CD4-positive, alpha-beta T cell treated with Interleukin-10 for 1 hour (primary cell): ENCODE measurements around the gene ACP5.
"Not testable (repeated sequence)": the region's sequence is repeated elsewhere in the genome, so short reads cannot be mapped to it uniquely, and the experiment has no call there.

ENCODE experiments used
- DNase-seq: peaks from one replicate; pipeline ENCODE4 v3.0.0-alpha.2; 2020

Gene ACP5

GRCh38 chr19:11577451-11578257, at the start of gene ACP5:
TSS of gene ACP5 (minus strand) at chr19:11577645. CDS start at chr19:11577317, 328 bp downstream.
- DNase-seq, result no peak

DNA sequence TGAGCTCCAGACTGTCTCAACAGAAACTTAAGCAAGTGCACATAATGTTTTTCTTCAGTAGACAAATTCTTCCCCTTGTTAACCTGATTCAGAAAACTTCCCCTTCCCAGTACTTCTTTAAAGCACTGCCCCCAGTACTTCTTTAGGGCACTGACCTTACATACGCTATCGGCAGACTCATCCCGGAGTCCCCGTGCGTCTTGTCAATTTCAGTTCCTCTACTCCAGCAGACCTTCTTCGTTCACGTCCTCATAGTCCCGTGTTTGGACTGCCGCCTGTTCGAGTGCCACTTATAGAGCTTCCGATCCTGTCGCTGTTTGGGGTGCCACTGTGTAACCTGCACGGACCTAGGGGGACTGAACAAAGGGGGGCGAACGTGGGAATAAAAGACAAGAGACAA, 48.8 kb upstream of the ACP5 start:
- no peak for DNase-seq

- no peak for DNase-seq
Observed at GRCh38 chr19:11624069-11624463, 46.6 kb upstream of the ACP5 start.

GRCh38 chr19:11622401-11622800, 45.0 kb upstream of the ACP5 start:
- not testable (repeated sequence) for DNase-seq

DNA sequence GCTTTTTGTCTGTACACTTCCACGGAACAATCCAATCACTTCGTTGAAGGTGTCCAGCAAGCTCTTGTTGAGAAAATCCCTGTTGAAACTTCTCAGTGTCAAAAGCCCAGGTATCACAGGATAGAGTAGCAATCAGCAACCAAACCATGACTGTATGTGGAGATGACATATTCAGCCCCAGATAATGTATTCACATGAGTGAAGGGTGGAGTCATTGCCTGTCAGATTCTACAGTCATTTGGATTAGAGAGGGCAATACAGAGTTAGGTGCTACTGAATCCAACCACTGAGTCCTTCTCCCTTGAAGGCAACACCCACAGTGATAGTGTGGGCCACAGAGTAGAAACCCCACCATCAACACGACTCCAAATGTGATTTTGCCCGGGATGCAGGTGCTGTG, 43.1 kb upstream of the ACP5 start:
- no peak for DNase-seq

GRCh38 chr19:11617180-11618062, 40.0 kb upstream of the ACP5 start:
- no peak for DNase-seq

GRCh38 chr19:11612816-11613511, 35.5 kb upstream of the ACP5 start:
- no peak for DNase-seq

- DNase-seq, result no peak
Observed at GRCh38 chr19:11611730-11612129, 34.3 kb upstream of the ACP5 start.

DNA sequence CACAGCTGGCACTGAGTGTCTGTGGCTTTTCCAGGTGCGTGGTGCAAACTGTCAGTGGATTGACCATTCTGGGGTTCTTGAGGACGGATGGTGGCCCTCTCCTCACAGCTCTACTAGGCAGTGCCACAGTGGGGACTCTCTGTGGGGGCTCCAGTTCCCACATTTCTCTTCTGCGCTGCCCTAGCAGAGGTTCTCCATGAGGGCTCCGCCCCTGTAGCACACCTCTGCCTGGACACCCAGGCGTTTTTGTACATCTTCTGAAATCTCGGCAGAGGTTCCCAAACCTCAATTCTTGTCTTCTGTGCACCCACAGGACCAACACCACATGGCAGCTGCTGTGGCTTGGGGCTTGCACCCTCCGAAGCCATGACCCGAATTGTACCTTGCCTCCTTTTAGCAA, 29.0 kb upstream of the ACP5 start:
- no peak for DNase-seq

GRCh38 chr19:11599704-11600103, 22.3 kb upstream of the ACP5 start:
- not testable (repeated sequence) for DNase-seq

DNA sequence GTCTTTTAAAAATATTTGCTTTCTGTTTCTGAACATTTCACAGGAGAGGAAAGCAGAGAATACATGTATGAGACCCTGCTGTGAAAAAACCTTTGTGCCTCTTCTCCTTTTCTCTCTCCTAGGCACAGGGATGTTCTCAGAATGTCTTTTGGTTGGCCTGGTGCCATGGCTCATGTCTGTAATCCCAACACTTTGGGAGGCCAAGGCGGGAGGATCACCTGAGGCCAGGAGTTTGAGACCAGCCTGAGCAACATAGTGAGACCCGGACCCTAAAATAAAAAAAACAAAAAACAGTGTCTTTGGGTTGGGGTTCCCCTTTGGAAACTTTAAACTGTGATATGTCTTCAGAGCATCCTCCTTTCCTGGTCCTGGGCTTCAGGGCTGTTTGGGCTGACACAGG, 21.3 kb upstream of the ACP5 start:
- no peak for DNase-seq

- no peak for DNase-seq
Observed at GRCh38 chr19:11598103-11598483, 20.6 kb upstream of the ACP5 start.

DNA sequence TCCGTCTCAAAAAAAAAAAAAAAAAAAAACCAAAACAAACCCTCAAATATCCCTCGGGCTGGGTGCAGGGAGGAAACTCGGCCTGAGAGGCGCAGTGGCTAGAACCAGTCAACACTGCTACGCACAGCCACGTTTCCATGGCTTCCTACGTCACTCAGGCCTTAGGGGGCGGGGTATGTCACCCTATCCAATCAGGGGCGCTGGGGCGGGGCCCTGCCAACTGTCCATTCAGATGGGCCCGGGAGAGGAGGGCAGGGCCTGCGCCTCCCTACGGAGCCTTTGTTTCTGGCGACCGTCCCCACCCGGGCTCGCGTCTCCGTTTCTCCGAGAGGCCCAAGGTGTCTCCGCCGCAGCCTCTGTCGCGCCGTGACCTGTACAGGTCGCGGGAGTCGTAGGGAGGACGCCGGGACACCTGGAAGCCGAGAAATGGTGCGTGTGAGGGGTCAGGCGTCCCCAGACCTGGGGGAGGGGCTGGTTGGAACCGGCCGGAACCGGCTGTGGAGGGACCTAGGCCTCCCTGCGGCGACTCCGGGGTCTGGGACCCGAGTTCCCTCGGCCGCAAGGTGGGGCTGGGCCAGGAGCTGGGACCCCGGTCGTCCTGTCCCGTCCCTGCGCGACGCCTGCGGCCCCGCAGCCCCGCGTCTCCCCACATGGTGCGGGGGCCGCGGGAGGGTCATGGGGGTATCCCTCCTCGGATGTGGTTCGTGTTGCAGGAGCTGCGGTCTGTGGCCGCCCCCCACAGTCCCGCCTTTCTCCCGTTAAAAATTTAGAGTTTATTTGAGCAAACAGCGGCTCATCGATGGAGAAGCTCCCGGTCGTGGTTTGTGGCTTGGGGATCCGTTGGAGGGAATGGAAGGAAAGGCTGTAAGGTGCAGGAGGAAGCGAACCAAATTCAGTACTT, 20.0 kb upstream of the ACP5 start, which contains the start of gene ZNF627:
TSS of gene ZNF627 (plus strand) at position 282 of the 901 bp plus-strand sequence. CDS start at position 427, 145 bp downstream.
- peak; percentile 98 for DNase-seq

GRCh38 chr19:11596156-11596555, 18.7 kb upstream of the ACP5 start:
- no peak for DNase-seq

DNA sequence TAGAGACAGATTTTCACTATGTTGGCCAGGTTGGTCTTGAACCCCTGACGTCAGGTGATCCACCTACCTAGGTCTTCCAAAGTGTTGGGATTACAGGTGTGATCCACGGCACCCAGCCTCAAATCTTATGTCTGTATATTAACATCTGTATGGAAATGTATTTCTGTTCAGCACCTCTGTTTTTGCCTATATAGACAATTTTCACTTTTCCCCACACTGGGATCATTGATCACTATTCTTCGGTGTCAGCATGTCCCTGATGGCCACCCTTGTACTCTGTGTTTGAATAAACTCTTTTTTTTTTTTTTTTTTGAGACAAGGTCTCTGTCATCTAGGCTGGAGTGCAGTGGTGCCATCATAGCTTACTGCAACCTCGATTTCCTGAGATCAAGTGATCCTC, 16.6 kb upstream of the ACP5 start:
- DNase-seq, result no peak

GRCh38 chr19:11587975-11588631, 10.7 kb upstream of the ACP5 start:
- DNase-seq, result no peak

DNA sequence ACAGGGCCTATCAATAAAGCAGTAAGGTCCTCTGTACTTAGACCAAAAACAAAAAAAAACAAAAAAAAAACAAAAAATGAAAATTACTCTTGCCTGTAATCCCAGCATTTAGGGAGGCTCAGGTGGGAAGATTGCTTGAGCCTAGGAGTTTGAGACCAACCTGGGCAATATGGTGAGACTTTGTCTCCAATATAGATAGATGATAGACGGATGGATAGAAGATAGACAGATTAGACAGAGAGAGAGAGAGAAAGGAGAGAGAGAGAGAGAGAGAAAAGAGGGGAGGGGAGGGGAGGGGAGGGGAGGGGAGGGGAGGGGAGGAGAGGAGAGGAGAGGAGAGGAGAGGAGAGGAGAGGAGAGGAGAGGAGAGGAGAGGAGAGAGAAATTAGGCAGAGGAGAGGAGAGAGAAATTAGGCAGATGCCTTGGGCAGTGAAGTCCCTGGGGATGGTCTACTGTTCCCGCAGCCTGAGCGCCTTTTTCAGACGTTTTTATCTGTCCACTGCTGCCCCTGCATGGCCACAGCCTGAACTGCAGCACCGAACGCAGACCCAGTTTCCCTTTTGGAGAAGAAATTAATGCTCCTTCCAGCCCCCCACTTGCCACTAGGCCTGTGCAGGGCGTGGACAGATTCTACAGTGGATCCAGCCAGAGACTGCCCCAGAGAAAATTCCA, 10.0 kb upstream of the ACP5 start:
- DNase-seq, result peak; percentile 82

DNA sequence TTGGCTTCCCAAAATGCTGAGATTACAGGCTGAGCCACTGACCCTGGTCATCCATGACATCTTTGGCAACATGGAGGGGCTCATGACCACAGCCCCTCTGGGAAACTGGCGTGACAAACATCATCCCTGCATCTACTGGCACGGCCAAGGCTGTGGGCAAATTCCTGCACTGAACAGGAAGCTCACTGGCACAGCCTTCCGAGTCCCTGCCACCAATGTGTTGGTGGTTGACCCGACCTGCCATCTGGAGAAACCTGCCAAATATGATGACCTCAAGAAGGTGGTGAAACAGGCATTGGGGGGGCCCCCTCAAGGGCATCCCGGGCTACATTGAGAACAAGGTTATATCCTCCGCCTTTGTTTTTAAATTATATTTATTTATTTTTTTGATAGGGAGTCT, 8.9 kb upstream of the ACP5 start:
- DNase-seq, result no peak

- DNase-seq, result peak; percentile 46
Observed at GRCh38 chr19:11581740-11582139, 4.3 kb upstream of the ACP5 start.

GRCh38 chr19:11580116-11580515, 2.7 kb upstream of the ACP5 start:
- no peak for DNase-seq
